OCI-LY7 (cell line): Measurements from ENCODE around the gene TAOK1.

Experiments
- EZH2phosphoT487 ChIP-seq: fragments of 200-600 bp; sonication (generic); IDR thresholded peaks from 2 replicates; pipeline ENCODE4 v1.6.1; 2018; ENCODE audit warnings: low read depth, borderline replicate concordance, mild to moderate bottlenecking, mixed run types, antibody characterized with exemption, low read length, moderate library complexity, mixed read lengths
- TF ChIP-seq, protein P1 (sequence below): fragments of 200-600 bp; sonication (generic); conservative IDR thresholded peaks from 2 replicates; pipeline ENCODE4 v1.5.1; 2014; ENCODE audit warnings: mild to moderate bottlenecking, antibody characterized with exemption, low read length, moderate library complexity, mixed read lengths

DNA sequence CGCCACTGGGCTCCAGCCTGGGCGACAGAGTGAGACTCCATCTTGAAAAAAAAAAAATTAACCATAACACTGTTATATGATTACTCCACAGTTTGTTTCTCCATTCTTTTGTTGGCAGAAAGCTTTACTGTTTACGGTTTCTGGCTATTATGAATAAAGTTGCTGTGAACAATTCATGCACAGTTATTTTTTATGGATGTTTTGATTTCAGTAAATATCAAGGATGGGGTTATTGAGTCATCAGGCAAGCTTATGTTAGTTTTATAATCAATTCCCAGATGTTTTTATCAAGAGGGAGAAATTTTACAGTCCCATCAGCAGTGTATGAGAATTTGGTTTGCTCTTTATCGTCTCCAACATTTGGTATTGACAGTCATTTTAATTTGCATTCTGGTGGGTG, 67.9 kb downstream of the TAOK1 start:
- TF ChIP-seq, protein P1, sequence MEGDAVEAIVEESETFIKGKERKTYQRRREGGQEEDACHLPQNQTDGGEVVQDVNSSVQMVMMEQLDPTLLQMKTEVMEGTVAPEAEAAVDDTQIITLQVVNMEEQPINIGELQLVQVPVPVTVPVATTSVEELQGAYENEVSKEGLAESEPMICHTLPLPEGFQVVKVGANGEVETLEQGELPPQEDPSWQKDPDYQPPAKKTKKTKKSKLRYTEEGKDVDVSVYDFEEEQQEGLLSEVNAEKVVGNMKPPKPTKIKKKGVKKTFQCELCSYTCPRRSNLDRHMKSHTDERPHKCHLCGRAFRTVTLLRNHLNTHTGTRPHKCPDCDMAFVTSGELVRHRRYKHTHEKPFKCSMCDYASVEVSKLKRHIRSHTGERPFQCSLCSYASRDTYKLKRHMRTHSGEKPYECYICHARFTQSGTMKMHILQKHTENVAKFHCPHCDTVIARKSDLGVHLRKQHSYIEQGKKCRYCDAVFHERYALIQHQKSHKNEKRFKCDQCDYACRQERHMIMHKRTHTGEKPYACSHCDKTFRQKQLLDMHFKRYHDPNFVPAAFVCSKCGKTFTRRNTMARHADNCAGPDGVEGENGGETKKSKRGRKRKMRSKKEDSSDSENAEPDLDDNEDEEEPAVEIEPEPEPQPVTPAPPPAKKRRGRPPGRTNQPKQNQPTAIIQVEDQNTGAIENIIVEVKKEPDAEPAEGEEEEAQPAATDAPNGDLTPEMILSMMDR, result no peak
- TF ChIP-seq EZH2phosphoT487, result no peak
